IMR-90 (cell line): ENCODE data around the gene SEC22A. TPM values are rescaled to one million over a fixed set of nuclear protein-coding genes. Genes with fewer than 3 reads are reported as not detected.

Experiments used
- ATAC-seq: fragments of 200-7000 bp; cut with Tn5 transposase; 2 replicates; pipeline ENCODE4 v1.9.1; 2020; ENCODE audit warnings: low read depth, mild to moderate bottlenecking, moderate library complexity
- BruUV-seq: library from RNA; stranded (reverse); fragments of 400-500 nt; replicated peaks from 2 replicates; lab custom pipeline; 2021; lab: Mats Ljungman, UMichigan
- CTCF ChIA-PET: fragments of 300-600 bp; formaldehyde crosslinking; extraction: SDS; loops from one replicate; lab custom pipeline; 2021; ENCODE audit warnings: antibody characterized with exemption; lab: Yijun Ruan, JAX
- POLR2A ChIA-PET: fragments of 300-600 bp; sonication (Branson Sonifier 250); formaldehyde crosslinking; loops from one replicate; lab custom pipeline; 2022; ENCODE audit warnings: antibody characterized with exemption; ENCODE audit not compliant: unreplicated experiment; lab: Charles Lee
- DNase-seq: peaks from one replicate; pipeline ENCODE4 v3.0.0; 2013
- H2AFZ ChIP-seq: replicated peaks from 2 replicates; pipeline ENCODE3; 2013; ENCODE audit warnings: low read length, mild to moderate bottlenecking; ENCODE audit not compliant: poor library complexity
- H2AK5ac ChIP-seq: 2 replicates; pipeline ENCODE4 v1.6.1; 2013; ENCODE audit warnings: low read depth, low read length, inconsistent platforms
- H2AK9ac ChIP-seq: replicated peaks from 2 replicates; pipeline ENCODE3; 2013; ENCODE audit warnings: mild to moderate bottlenecking, low read depth, low read length, moderate library complexity; ENCODE audit not compliant: poor library complexity
- H2BK120ac ChIP-seq: 2 replicates; pipeline ENCODE4 v1.6.1; 2013; ENCODE audit warnings: low read depth, low read length, inconsistent platforms
- H2BK15ac ChIP-seq: 3 replicates; pipeline ENCODE4 v1.6.1; 2013; ENCODE audit warnings: low read depth, low read length, inconsistent platforms
- H2BK20ac ChIP-seq: 2 replicates; pipeline ENCODE4 v1.6.1; 2013; ENCODE audit warnings: low read depth, mild to moderate bottlenecking, inconsistent platforms, low read length, moderate library complexity
- H2BK5ac ChIP-seq: 2 replicates; pipeline ENCODE4 v1.6.1; 2013; ENCODE audit warnings: mild to moderate bottlenecking, low read depth, low read length, inconsistent platforms; ENCODE audit not compliant: poor library complexity, severe bottlenecking
- H3K14ac ChIP-seq: replicated peaks from 2 replicates; pipeline ENCODE4 v1.6.1; 2013; ENCODE audit warnings: low read depth, low read length, inconsistent platforms
- H3K18ac ChIP-seq: 2 replicates; pipeline ENCODE4 v1.6.1; 2013; ENCODE audit warnings: low read depth, low read length, control low read depth
- H3K23ac ChIP-seq: 2 replicates; pipeline ENCODE4 v1.6.1; 2013; ENCODE audit warnings: low read depth, low read length, inconsistent platforms
- H3K27ac ChIP-seq: 2 replicates; pipeline ENCODE4 v1.5.1; 2013; ENCODE audit warnings: mild to moderate bottlenecking, control low read depth, low read length; ENCODE audit not compliant: insufficient read depth
- H3K27me3 ChIP-seq: 2 replicates; pipeline ENCODE4 v1.6.1; 2013; ENCODE audit warnings: low read length; ENCODE audit not compliant: control insufficient read depth, insufficient read depth
- H3K36me3 ChIP-seq: 2 replicates; pipeline ENCODE4 v1.6.1; 2013; ENCODE audit warnings: low read length, mixed read lengths; ENCODE audit not compliant: control insufficient read depth, insufficient read depth
- H3K4ac ChIP-seq: 2 replicates; pipeline ENCODE4 v1.6.1; 2013; ENCODE audit warnings: low read depth, low read length, inconsistent platforms
- H3K4me1 ChIP-seq: 2 replicates; pipeline ENCODE4 v1.6.1; 2013; ENCODE audit warnings: low read length, mixed read lengths; ENCODE audit not compliant: control insufficient read depth, insufficient read depth
- H3K4me2 ChIP-seq: 2 replicates; pipeline ENCODE4 v1.6.1; 2013; ENCODE audit warnings: low read depth, mild to moderate bottlenecking, control low read depth, low read length, moderate library complexity
- H3K4me3 ChIP-seq: 2 replicates; pipeline ENCODE4 v1.5.1; 2013; ENCODE audit warnings: low read depth, mild to moderate bottlenecking, control low read depth, low read length, moderate library complexity; ENCODE audit not compliant: insufficient read depth
- H3K56ac ChIP-seq: 2 replicates; pipeline ENCODE4 v1.6.1; 2013; ENCODE audit warnings: low read length, inconsistent platforms; ENCODE audit not compliant: insufficient read depth; ENCODE audit errors: extremely low read depth
- H3K79me1 ChIP-seq, 2 experiments: 2 replicates each; pipeline ENCODE4 v1.6.1; 2013; ENCODE audit warnings: low read length in 2 of 2, inconsistent platforms in 1 of 2, low read depth in 1 of 2
- H3K9ac ChIP-seq: 2 replicates; pipeline ENCODE4 v1.6.1; 2013; ENCODE audit warnings: low read depth, low read length, control low read depth
- H3K9me1 ChIP-seq: 2 replicates; pipeline ENCODE4 v1.6.1; 2013; ENCODE audit warnings: low read length, inconsistent platforms; ENCODE audit not compliant: insufficient read depth
- H3K9me3 ChIP-seq: 2 replicates; pipeline ENCODE4 v1.6.1; 2013; ENCODE audit warnings: low read length; ENCODE audit not compliant: control insufficient read depth, insufficient read depth
- H4K20me1 ChIP-seq: 2 replicates; pipeline ENCODE4 v1.6.1; 2013; ENCODE audit warnings: low read length, inconsistent platforms; ENCODE audit not compliant: insufficient read depth
- H4K5ac ChIP-seq: 2 replicates; pipeline ENCODE4 v1.6.1; 2013; ENCODE audit warnings: mild to moderate bottlenecking, low read depth, low read length, control low read depth
- H4K8ac ChIP-seq, 2 experiments: 2 replicates each; pipeline ENCODE4 v1.6.1; 2013; ENCODE audit warnings: low read depth in 2 of 2, low read length in 2 of 2, control low read depth in 1 of 2, inconsistent platforms in 1 of 2
- H4K91ac ChIP-seq: 2 replicates; pipeline ENCODE4 v1.6.1; 2013; ENCODE audit warnings: low read depth, low read length, inconsistent platforms; ENCODE audit not compliant: insufficient read depth
- BHLHE40 ChIP-seq: fragments of 150-350 bp; IDR thresholded peaks from 2 replicates; pipeline ENCODE4 v1.6.1; 2016; ENCODE audit warnings: mild to moderate bottlenecking, low read depth, low read length
- CEBPB ChIP-seq: IDR thresholded peaks from 2 replicates; pipeline ENCODE4 v1.6.1; 2012; ENCODE audit warnings: low read depth, low read length, improper control_type of control experiment
- CHD1 ChIP-seq: IDR thresholded peaks from 2 replicates; pipeline ENCODE4 v1.6.1; 2012; ENCODE audit warnings: low read depth, low read length, improper control_type of control experiment
- FOS ChIP-seq: fragments of 150-350 bp; IDR thresholded peaks from 2 replicates; pipeline ENCODE4 v1.6.1; 2016; ENCODE audit warnings: low read depth, low read length
- MAFK ChIP-seq: IDR thresholded peaks from 2 replicates; pipeline ENCODE4 v1.6.1; 2012; ENCODE audit warnings: low read depth, low read length, improper control_type of control experiment
- MAZ ChIP-seq: IDR thresholded peaks from 2 replicates; pipeline ENCODE4 v1.6.1; 2012; ENCODE audit warnings: low read depth, mild to moderate bottlenecking, low read length, improper control_type of control experiment, moderate library complexity, borderline replicate concordance
- MXI1 ChIP-seq: IDR thresholded peaks from 2 replicates; pipeline ENCODE4 v1.6.1; 2012; ENCODE audit warnings: low read depth, mild to moderate bottlenecking, low read length, moderate library complexity, borderline replicate concordance
- NFE2L2 ChIP-seq: fragments of 150-350 bp; IDR thresholded peaks from 2 replicates; pipeline ENCODE4 v1.6.1; 2016; ENCODE audit warnings: low read depth, mild to moderate bottlenecking, low read length
- POLR2A ChIP-seq: IDR thresholded peaks from 2 replicates; pipeline ENCODE4 v1.6.1; 2012; ENCODE audit warnings: mild to moderate bottlenecking, low read depth, low read length
- RAD21 ChIP-seq: IDR thresholded peaks from 2 replicates; pipeline ENCODE4 v1.6.1; 2012; ENCODE audit warnings: low read length, improper control_type of control experiment
- RCOR1 ChIP-seq: IDR thresholded peaks from 2 replicates; pipeline ENCODE4 v1.6.1; 2012; ENCODE audit warnings: mild to moderate bottlenecking, low read length, improper control_type of control experiment; ENCODE audit not compliant: insufficient replicate concordance
- RFX5 ChIP-seq: IDR thresholded peaks from 2 replicates; pipeline ENCODE4 v1.8.0; 2012; ENCODE audit warnings: low read depth, mild to moderate bottlenecking, low read length, moderate library complexity
- SMC3 ChIP-seq: fragments of 150-350 bp; IDR thresholded peaks from 2 replicates; pipeline ENCODE4 v1.6.1; 2016; ENCODE audit warnings: low read depth, mild to moderate bottlenecking, antibody characterized with exemption, low read length, moderate library complexity
- WGBS, 2 experiments: methylation state at CpG; one replicate each; pipeline versions ENCODE4 v1.1.5 to v1.1.7; 2013; ENCODE audit warnings: missing lambda C conversion rate in 2 of 2; ENCODE audit not compliant: insufficient read length in 1 of 2; ENCODE audit errors: extremely low coverage in 2 of 2; 5-methylcytosine and 5-hydroxymethylcytosine counted together
- dilution Hi-C: fragments of 300-500 bp; cut with HindIII; formaldehyde crosslinking; loops from one replicate; pipeline ENCODE4 v1.14.3; 2018; ENCODE audit warnings: low sequenced_read_pairs; ENCODE audit not compliant: unreplicated experiment
- in situ Hi-C: fragments of 300-500 bp; cut with MboI; formaldehyde crosslinking; loops from 3 replicates; pipeline ENCODE4 v1.14.3; 2019; ENCODE audit warnings: low sequenced_read_pairs, inconsistent platforms, mixed read lengths
- intact Hi-C: fragments of 100-400 bp; cut with micrococcal nuclease; formaldehyde crosslinking; loops from 2 replicates; pipeline ENCODE4 v1.10.0; 2022
- polyA plus RNA-seq, 3 experiments: library from polyadenylated mRNA; depleted of rRNA; stranded (reverse); fragments of >200 nt; gene quantifications; 2 replicates each; pipeline ENCODE4 v1.2.3, GENCODE V29; 2012; ENCODE audit warnings: low replicate concordance in 1 of 3
- total RNA-seq: library from RNA; depleted of rRNA; stranded (reverse); fragments of >200 nt; gene quantifications from 2 replicates; pipeline ENCODE4 v1.2.3, GENCODE V29; 2012
- TF ChIP-seq, protein P1 (sequence below): conservative IDR thresholded peaks from 2 replicates; pipeline ENCODE4 v1.5.1; 2012; ENCODE audit warnings: mild to moderate bottlenecking, low read depth, low read length, improper control_type of control experiment
- TF ChIP-seq, protein P2 (sequence below): fragments of 150-350 bp; IDR thresholded peaks from 2 replicates; pipeline ENCODE4 v1.6.1; 2016; ENCODE audit warnings: low read depth, mild to moderate bottlenecking, low read length, moderate library complexity, borderline replicate concordance
- TF ChIP-seq, protein P3 (sequence below): fragments of 150-350 bp; IDR thresholded peaks from 2 replicates; pipeline ENCODE4 v1.6.1; 2017; ENCODE audit warnings: mild to moderate bottlenecking, antibody characterized with exemption, low read length, low read depth

Gene SEC22A
- total and polyA plus RNA-seq, 2 of the 4 experiments (the other 2 are of a cell fraction): 17.5 to 36.0 TPM

DNA sequence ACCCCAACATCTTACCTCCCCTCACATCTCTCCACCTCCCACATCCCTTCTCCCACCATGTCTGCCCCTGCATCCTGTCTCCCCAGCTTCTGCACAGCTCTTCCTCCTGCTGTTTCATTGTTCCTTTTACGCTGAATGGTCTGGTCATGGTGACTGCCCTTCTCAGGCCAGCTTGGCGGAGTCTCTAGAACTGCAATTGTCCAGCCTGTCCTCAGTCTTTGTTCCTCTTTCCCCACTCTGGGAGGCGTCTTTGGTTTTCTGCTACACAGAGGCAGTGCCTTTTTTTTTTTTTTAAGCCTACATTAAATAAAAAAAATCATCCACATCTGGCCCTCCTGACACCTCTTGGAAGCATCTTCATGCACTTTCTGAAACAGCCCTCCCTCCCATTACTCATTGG, 49.1 kb upstream of the SEC22A start:
- dilution Hi-C loops (no loop called here), intact Hi-C loops (no loop called here), in situ Hi-C loops (no loop called here)
- no peak overlapping the region for H3K4me3 ChIP-seq
- no peak for DNase-seq
- H3K4me1 ChIP-seq: no peaks in the 10 kb centered on the region
- H2BK15ac ChIP-seq: no peak overlapping the region
- no peak overlapping the region for H3K18ac ChIP-seq
- no peak overlapping the region for H3K9ac ChIP-seq
- no peaks in the 10 kb centered on the region for H3K9me3 ChIP-seq
- ATAC-seq: no peak
- H2AK5ac ChIP-seq: no peak overlapping the region
- no peak overlapping the region for H3K14ac ChIP-seq
- H3K4me2 ChIP-seq: no peak overlapping the region
- WGBS, 2 experiments: 100% methylated on average over 1 of the region's 3 CpGs; no CpG with 5 or more reads in 1 of the 2 experiments
- H3K4ac ChIP-seq: no peak overlapping the region
- H2BK120ac ChIP-seq: no peak overlapping the region
- no peaks in the 10 kb centered on the region for H3K27me3 ChIP-seq
- ChIA-PET CTCF (no interaction called here), POLR2A (no interaction called here)
- H3K56ac ChIP-seq: no peak overlapping the region
- TF ChIP-seq MAZ (no peak), NFE2L2 (no peak), RCOR1 (no peak), CHD1 (no peak), MAFK (no peak), RAD21 (no peak), RFX5 (no peak), POLR2A (no peak), SMC3 (no peak), CEBPB (no peak), BHLHE40 (no peak), FOS (no peak), MXI1 (no peak)
- TF ChIP-seq, protein P1, sequence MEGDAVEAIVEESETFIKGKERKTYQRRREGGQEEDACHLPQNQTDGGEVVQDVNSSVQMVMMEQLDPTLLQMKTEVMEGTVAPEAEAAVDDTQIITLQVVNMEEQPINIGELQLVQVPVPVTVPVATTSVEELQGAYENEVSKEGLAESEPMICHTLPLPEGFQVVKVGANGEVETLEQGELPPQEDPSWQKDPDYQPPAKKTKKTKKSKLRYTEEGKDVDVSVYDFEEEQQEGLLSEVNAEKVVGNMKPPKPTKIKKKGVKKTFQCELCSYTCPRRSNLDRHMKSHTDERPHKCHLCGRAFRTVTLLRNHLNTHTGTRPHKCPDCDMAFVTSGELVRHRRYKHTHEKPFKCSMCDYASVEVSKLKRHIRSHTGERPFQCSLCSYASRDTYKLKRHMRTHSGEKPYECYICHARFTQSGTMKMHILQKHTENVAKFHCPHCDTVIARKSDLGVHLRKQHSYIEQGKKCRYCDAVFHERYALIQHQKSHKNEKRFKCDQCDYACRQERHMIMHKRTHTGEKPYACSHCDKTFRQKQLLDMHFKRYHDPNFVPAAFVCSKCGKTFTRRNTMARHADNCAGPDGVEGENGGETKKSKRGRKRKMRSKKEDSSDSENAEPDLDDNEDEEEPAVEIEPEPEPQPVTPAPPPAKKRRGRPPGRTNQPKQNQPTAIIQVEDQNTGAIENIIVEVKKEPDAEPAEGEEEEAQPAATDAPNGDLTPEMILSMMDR: no peak
- TF ChIP-seq, protein P2, sequence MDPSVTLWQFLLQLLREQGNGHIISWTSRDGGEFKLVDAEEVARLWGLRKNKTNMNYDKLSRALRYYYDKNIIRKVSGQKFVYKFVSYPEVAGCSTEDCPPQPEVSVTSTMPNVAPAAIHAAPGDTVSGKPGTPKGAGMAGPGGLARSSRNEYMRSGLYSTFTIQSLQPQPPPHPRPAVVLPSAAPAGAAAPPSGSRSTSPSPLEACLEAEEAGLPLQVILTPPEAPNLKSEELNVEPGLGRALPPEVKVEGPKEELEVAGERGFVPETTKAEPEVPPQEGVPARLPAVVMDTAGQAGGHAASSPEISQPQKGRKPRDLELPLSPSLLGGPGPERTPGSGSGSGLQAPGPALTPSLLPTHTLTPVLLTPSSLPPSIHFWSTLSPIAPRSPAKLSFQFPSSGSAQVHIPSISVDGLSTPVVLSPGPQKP: no peak
- TF ChIP-seq, protein P3, sequence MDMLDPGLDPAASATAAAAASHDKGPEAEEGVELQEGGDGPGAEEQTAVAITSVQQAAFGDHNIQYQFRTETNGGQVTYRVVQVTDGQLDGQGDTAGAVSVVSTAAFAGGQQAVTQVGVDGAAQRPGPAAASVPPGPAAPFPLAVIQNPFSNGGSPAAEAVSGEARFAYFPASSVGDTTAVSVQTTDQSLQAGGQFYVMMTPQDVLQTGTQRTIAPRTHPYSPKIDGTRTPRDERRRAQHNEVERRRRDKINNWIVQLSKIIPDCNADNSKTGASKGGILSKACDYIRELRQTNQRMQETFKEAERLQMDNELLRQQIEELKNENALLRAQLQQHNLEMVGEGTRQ: no peak
- H4K20me1 ChIP-seq: no peaks in the 10 kb centered on the region
- H2BK20ac ChIP-seq: no peak overlapping the region
- H3K23ac ChIP-seq: no peak overlapping the region
- no peak overlapping the region for H3K27ac ChIP-seq
- H3K79me1 ChIP-seq: no peaks in the 10 kb centered on the region; a peak in 1 of 4 replicates
- no peaks in the 10 kb centered on the region for H3K9me1 ChIP-seq
- H2BK5ac ChIP-seq: no peak overlapping the region
- peaks cover 58% of the 10 kb centered on the region for H3K36me3 ChIP-seq
- no peak overlapping the region for H2AFZ ChIP-seq
- H4K5ac ChIP-seq: no peak overlapping the region
- no peak overlapping the region for H4K8ac ChIP-seq
- BruUV-seq: no TSS peak
- no peak overlapping the region for H4K91ac ChIP-seq
- no peak overlapping the region for H2AK9ac ChIP-seq
